ENCODE data around the gene LSS.

- TF ChIP-seq CTCF (IDR thresholded peaks at IDR 0.05; ENCODE audit: low read depth, low read length) (no peak), POLR2A (IDR thresholded peaks at IDR 0.05; ENCODE audit: extremely low read depth, insufficient read length) (no peak), MYC (IDR thresholded peaks at IDR 0.05; ENCODE audit: low read depth, low read length) (no peak)
These were observed 13.0 kb downstream of the LSS start for GRCh38 chr21:46215436-46216131.

All from NB4 (cell line).